ENCODE measurements around the gene COPZ1. TPM values are rescaled to one million over a fixed set of nuclear protein-coding genes. Genes with fewer than 3 reads are reported as not detected.
A peak's percentile ranks its signal among the peaks of the same experiment; 100 is the strongest.

COPZ1 gene
- total RNA-seq, 1 donor from 2014 or later: 219 TPM

- Mint-ChIP-seq H3K9me3 (no peaks in the 10 kb centered on the region), H3K4me1 (peaks cover 27% of the 10 kb centered on the region), H3K27me3 (ENCODE audit: insufficient read depth, low read depth) (peaks cover 4% of the 10 kb centered on the region), H3K27ac (peak overlapping the region; percentile 57), H3K36me3 (peaks cover 3% of the 10 kb centered on the region), H3K4me3 (no peak overlapping the region)
- Histone ChIP-seq H4K20me1 (ENCODE audit: low read depth) (peaks cover 6% of the 10 kb centered on the region), H3K4me2 (no peak overlapping the region), H3K4me3 (no peak overlapping the region), H3K36me3 (no peaks in the 10 kb centered on the region), H3K4me1 (peaks cover 10% of the 10 kb centered on the region), H3F3A (ENCODE audit: low read depth) (peaks cover 28% of the 10 kb centered on the region), H3K27ac (peak overlapping the region; percentile 42), H2AFZ (replicated peaks) (no peak overlapping the region), H3K27me3 (no peaks in the 10 kb centered on the region), H3K79me2 (ENCODE audit: low read depth) (peaks cover 96% of the 10 kb centered on the region), H3K9ac (no peak overlapping the region), H3K9me3 (ENCODE audit: low read depth) (no peaks in the 10 kb centered on the region)
- TF ChIP-seq CTCF (IDR thresholded peaks at IDR 0.05) (no peak), EZH2phosphoT487 (IDR thresholded peaks at IDR 0.05) (no peak)
- no peak for DNase-seq (ENCODE audit: low spot score)
Measured at GRCh38 chr12:54330442-54330841, 5.5 kb downstream of the COPZ1 start.

- no peaks in the 10 kb centered on the region for H3K9me3 Mint-ChIP-seq
- no peak overlapping the region for H3K9ac ChIP-seq
Measured at GRCh38 chr12:54331461-54331860, 6.5 kb downstream of the COPZ1 start.

DNA sequence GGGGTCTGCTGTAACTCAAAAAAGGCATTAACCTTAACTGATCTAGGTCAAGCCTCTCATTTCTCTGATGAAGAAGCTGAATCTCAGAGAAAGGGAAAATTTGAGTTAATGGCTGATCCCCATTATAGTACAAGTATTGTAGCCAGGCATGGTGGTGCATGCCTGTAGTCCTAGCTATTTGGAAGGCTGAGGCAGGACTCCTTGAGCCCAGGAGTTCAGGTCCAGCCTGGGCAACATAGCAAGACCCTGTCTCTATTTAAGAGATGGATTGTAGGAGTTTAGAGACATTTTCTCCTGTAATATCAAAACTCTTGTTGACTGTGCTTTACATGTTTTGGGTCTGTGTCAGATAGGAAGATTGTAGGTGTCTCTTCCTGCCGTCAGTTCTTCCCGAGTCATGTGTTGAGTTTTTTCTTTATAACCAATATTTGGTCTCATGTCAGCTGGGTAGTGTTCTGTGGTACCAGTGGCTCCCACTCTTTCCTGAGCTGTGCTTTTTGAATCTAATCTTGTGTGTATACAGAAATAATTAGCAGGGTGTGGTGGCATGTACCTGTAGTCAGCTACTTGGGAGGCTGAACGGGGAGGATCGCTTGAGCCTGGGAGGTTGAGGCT lies 8.6 kb downstream of the COPZ1 start:
- Mint-ChIP-seq H3K27me3 (ENCODE audit: insufficient read depth, low read depth) (peaks cover 4% of the 10 kb centered on the region), H3K36me3 (peaks cover 2% of the 10 kb centered on the region), H3K4me3 (no peak overlapping the region), H3K4me1 (peaks cover 42% of the 10 kb centered on the region), H3K9me3 (no peaks in the 10 kb centered on the region), H3K27ac (peak overlapping the region; percentile 46)
- Histone ChIP-seq H3K4me2 (no peak overlapping the region), H3K9ac (no peak overlapping the region), H3K27ac (no peak overlapping the region), H3K4me3 (no peak overlapping the region), H3F3A (ENCODE audit: low read depth) (peaks cover 36% of the 10 kb centered on the region), H3K36me3 (no peaks in the 10 kb centered on the region), H3K9me3 (ENCODE audit: low read depth) (no peaks in the 10 kb centered on the region), H2AFZ (replicated peaks) (no peak overlapping the region), H3K79me2 (ENCODE audit: low read depth) (peaks cover 93% of the 10 kb centered on the region), H3K4me1 (peaks cover 27% of the 10 kb centered on the region), H3K27me3 (no peaks in the 10 kb centered on the region), H4K20me1 (ENCODE audit: low read depth) (peaks cover 6% of the 10 kb centered on the region)
- no peak for DNase-seq (ENCODE audit: low spot score)
- no peak for TF ChIP-seq CTCF (IDR thresholded peaks at IDR 0.05)
- TF ChIP-seq EZH2phosphoT487 (IDR thresholded peaks at IDR 0.05): no peak

More at GRCh38 chr12:54331461-54331860, 6.5 kb downstream of the COPZ1 start:
- Mint-ChIP-seq H3K36me3 (peaks cover 5% of the 10 kb centered on the region), H3K4me3 (no peak overlapping the region), H3K27ac (no peak overlapping the region), H3K27me3 (ENCODE audit: insufficient read depth, low read depth) (peaks cover 4% of the 10 kb centered on the region), H3K4me1 (peaks cover 28% of the 10 kb centered on the region)
- Histone ChIP-seq H3K4me2 (no peak overlapping the region), H3K27me3 (no peaks in the 10 kb centered on the region), H3K4me3 (no peak overlapping the region), H3F3A (ENCODE audit: low read depth) (peaks cover 30% of the 10 kb centered on the region), H3K27ac (no peak overlapping the region), H4K20me1 (ENCODE audit: low read depth) (peaks cover 6% of the 10 kb centered on the region), H3K9me3 (ENCODE audit: low read depth) (no peaks in the 10 kb centered on the region), H3K36me3 (no peaks in the 10 kb centered on the region), H3K4me1 (peaks cover 10% of the 10 kb centered on the region), H2AFZ (replicated peaks) (no peak overlapping the region), H3K79me2 (ENCODE audit: low read depth) (peaks cover 96% of the 10 kb centered on the region)
- no peak for TF ChIP-seq CTCF (IDR thresholded peaks at IDR 0.05)
- no peak for TF ChIP-seq EZH2phosphoT487 (IDR thresholded peaks at IDR 0.05)
- no peak for TF ChIP-seq EZH2 (IDR thresholded peaks at IDR 0.05)
- no peak for DNase-seq (ENCODE audit: low spot score)
